Measurements from ENCODE around the gene TOR1A. TPM values are rescaled to one million over a fixed set of nuclear protein-coding genes. Genes with fewer than 3 reads are reported as not detected.
"Not testable (repeated sequence)": the region's sequence is repeated elsewhere in the genome, so short reads cannot be mapped to it uniquely, and the experiment has no call there.

TOR1A gene
- total RNA-seq, 1 donor from 2014 or later = 33.1 TPM

DNA sequence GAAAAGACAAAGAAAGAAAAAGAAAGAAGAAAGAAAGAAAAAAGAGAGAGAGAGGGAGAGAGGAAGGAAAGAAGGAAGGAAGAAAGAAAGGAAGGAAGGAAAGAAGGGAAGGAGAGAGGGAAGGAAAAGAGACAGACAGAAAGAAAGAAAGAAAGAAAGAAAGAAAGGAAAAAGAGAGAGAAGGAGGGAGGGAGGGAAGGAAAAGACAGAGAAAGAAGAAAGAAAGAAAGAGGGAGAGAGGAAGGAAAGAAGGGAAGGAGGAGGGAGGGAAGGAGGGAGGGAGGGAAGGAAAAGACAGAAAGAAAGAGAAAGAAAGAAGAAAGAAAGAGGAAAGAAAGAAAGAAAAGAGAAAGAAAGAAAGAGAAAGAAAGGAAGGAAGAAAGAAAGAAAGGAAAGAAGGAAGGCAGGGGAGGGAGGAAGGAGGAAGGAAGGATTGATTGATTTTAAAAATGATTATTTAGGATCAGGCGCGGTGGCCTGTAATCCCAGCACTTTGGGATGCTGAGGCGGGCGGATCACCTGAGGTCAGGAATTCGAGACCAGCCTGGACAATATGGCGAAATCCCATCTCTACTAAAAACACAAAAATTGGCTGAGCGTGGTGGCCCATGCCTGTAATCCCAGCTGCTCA, 44.3 kb downstream of the TOR1A start:
- Mint-ChIP-seq H3K27me3 (peaks cover 7% of the 10 kb centered on the region), H3K9me3 (ENCODE audit: low read depth) (no peaks in the 10 kb centered on the region), H3K27ac (no peak overlapping the region), H3K4me1 (ENCODE audit: low read depth) (no peaks in the 10 kb centered on the region), H3K4me3 (ENCODE audit: low read depth) (no peak overlapping the region), H3K36me3 (ENCODE audit: insufficient read depth) (no peaks in the 10 kb centered on the region)
- DNase-seq (ENCODE audit: low spot score, unreplicated experiment) = no peak
- TF ChIP-seq, protein P1, sequence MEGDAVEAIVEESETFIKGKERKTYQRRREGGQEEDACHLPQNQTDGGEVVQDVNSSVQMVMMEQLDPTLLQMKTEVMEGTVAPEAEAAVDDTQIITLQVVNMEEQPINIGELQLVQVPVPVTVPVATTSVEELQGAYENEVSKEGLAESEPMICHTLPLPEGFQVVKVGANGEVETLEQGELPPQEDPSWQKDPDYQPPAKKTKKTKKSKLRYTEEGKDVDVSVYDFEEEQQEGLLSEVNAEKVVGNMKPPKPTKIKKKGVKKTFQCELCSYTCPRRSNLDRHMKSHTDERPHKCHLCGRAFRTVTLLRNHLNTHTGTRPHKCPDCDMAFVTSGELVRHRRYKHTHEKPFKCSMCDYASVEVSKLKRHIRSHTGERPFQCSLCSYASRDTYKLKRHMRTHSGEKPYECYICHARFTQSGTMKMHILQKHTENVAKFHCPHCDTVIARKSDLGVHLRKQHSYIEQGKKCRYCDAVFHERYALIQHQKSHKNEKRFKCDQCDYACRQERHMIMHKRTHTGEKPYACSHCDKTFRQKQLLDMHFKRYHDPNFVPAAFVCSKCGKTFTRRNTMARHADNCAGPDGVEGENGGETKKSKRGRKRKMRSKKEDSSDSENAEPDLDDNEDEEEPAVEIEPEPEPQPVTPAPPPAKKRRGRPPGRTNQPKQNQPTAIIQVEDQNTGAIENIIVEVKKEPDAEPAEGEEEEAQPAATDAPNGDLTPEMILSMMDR (IDR thresholded peaks at IDR 0.05; ENCODE audit: unreplicated experiment) = no peak

DNA sequence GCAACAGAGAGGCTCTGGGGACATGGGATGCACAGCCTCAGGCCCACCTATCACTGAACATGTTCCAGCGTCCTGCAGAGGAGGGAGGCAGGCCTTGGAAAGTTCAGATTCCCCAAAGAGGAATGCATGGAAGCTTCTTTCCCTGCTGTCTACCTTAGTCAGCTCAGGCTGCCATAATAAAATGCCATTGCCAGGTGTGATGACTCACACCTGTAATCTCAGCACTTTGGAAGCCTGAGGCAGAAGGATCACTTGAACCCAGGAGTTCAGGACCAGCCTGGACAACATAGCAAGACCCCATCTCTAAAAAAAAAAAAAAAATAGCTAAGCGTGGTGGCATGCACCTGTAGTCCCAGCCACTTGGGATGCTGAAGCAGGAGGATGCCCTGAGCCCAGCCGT, 45.5 kb downstream of the TOR1A start:
- TF ChIP-seq, protein P1 (IDR thresholded peaks at IDR 0.05; ENCODE audit: unreplicated experiment) = no peak
- Mint-ChIP-seq H3K4me1 (ENCODE audit: low read depth) (no peaks in the 10 kb centered on the region), H3K27me3 (peaks cover 7% of the 10 kb centered on the region), H3K27ac (no peak overlapping the region), H3K9me3 (ENCODE audit: low read depth) (no peaks in the 10 kb centered on the region), H3K36me3 (ENCODE audit: insufficient read depth) (no peaks in the 10 kb centered on the region), H3K4me3 (ENCODE audit: low read depth) (no peak overlapping the region)
- DNase-seq (ENCODE audit: low spot score, unreplicated experiment) = no peak

DNA sequence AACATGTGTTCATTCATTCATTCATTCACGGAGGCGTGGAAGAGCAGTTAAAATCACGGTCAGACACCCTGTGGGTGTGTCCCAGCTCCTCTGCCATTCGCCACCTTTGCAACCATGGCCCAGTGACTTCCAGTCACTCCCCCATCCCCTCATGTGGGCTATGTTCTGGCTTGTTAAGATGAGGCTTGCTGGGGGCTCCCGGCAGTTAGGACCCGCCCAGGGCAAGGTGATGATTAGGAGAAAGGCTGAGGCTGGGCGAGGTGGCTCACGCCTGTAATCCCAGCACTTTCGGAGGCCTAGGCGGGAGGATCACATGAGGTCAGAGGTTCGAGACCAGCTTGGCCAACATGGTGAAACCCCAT, 46.2 kb downstream of the TOR1A start:
- Mint-ChIP-seq H3K27ac (no peak overlapping the region), H3K9me3 (ENCODE audit: low read depth) (no peaks in the 10 kb centered on the region), H3K27me3 (peaks cover 7% of the 10 kb centered on the region), H3K4me1 (ENCODE audit: low read depth) (no peaks in the 10 kb centered on the region), H3K4me3 (ENCODE audit: low read depth) (no peak overlapping the region), H3K36me3 (ENCODE audit: insufficient read depth) (no peaks in the 10 kb centered on the region)
- TF ChIP-seq, protein P1 (IDR thresholded peaks at IDR 0.05; ENCODE audit: unreplicated experiment) = no peak
- no peak for DNase-seq (ENCODE audit: low spot score, unreplicated experiment)

DNA sequence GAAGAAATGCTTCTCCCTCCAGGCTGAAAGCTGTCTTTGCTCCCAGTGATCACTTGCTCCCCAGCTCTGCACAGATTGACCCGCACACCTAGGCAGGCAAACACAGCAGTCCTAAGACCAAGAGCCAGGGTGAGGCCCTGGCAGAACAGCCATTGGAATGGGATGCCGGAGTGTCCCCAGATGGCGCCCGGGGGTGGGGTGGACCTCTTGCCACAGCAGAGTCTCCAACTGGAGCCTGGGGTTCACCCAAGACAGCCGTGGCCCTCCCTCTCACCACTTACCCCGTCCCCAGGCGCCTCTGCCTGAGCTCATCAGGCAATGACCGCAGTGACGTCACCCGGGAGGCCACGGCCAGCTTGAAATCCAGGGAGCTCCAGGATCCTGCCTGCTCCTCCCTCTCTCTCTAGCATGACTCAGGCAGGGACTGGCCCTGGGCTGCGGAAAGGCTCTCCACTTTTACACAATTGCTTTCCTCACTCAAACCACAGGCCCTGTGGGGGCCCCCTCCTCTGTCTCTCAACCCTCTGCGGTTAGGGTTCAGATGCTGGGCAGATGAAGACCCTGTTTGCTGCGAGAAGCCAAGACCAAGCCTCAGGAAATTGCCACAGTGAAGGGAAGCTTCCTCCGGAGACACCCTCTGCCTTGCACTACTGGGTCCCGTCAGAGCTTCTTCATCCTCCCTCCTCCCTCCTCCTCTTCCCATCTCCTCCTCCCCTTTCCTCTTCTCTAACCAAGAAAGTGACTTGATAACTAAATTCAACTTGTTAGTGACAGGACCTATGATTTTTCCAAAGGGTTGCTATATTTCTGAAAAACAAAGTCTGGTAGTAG, 46.8 kb downstream of the TOR1A start:
- no peaks in the 10 kb centered on the region for H3K9me3 Mint-ChIP-seq (ENCODE audit: low read depth)
- H3K4me3 Mint-ChIP-seq (ENCODE audit: low read depth) = no peak overlapping the region
- H3K36me3 Mint-ChIP-seq (ENCODE audit: insufficient read depth) = no peaks in the 10 kb centered on the region
- H3K27ac Mint-ChIP-seq = no peak overlapping the region
- TF ChIP-seq, protein P1 (IDR thresholded peaks at IDR 0.05; ENCODE audit: unreplicated experiment) = no peak
- no peaks in the 10 kb centered on the region for H3K4me1 Mint-ChIP-seq (ENCODE audit: low read depth)
- no peak for DNase-seq (ENCODE audit: low spot score, unreplicated experiment)
- H3K27me3 Mint-ChIP-seq = peaks cover 7% of the 10 kb centered on the region

DNA sequence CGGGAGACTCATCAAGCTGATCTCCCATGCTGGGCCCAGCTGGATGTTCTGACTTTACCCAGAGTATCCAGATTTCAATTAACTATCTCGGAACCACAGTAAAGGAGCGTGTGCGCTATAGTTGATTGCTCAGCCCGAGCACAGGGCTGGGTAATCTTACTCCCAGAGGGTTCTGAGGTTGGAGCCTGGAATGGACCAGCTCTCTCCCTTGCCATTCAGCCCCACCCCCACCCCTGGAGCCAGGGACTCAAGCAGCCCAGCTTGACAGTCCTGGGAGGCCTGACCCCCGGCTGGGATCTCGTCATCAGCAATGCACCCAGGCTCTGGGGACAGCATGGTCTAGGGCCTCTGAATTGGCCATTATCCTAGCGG, 47.4 kb downstream of the TOR1A start:
- Mint-ChIP-seq H3K9me3 (ENCODE audit: low read depth) (no peaks in the 10 kb centered on the region), H3K4me3 (ENCODE audit: low read depth) (no peak overlapping the region), H3K27ac (no peak overlapping the region), H3K4me1 (ENCODE audit: low read depth) (no peaks in the 10 kb centered on the region), H3K27me3 (peaks cover 7% of the 10 kb centered on the region), H3K36me3 (ENCODE audit: insufficient read depth) (no peaks in the 10 kb centered on the region)
- TF ChIP-seq, protein P1 (IDR thresholded peaks at IDR 0.05; ENCODE audit: unreplicated experiment) = no peak
- DNase-seq (ENCODE audit: low spot score, unreplicated experiment) = no peak

DNA sequence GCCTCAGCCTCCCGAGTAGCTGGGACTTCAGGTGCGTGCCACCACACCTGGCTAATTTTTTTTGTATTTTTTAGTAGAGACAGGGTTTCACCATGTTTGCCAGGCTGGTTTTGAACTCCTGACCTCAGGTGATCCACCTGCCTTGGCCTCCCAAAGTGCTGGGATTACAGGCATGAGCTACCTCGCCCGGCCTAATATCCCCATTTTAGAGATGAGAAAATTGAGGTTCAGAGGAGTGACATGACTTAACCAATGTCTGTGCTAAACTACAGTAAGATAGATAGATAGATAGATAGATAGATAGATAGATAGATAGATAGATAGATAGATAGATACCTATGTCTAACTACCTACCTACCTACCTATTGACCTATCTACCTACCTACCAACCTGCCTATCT, 47.8 kb downstream of the TOR1A start:
- H3K27ac Mint-ChIP-seq; DNase-seq (ENCODE audit: low spot score, unreplicated experiment); H3K4me1 Mint-ChIP-seq (ENCODE audit: low read depth); H3K4me3 Mint-ChIP-seq (ENCODE audit: low read depth); H3K36me3 Mint-ChIP-seq (ENCODE audit: insufficient read depth); H3K9me3 Mint-ChIP-seq (ENCODE audit: low read depth); H3K27me3 Mint-ChIP-seq: not testable (repeated sequence)

Measured in progenitor cell of endocrine pancreas (in vitro differentiated cells).